CD4-positive, CD25-positive, alpha-beta regulatory T cell (primary cell): ENCODE data around the gene DIRAS2. TPM values are rescaled to one million over a fixed set of nuclear protein-coding genes. Genes with fewer than 3 reads are reported as not detected.
"Not testable (repeated sequence)": the region's sequence is repeated elsewhere in the genome, so short reads cannot be mapped to it uniquely, and the experiment has no call there.

ENCODE experiments used
- ATAC-seq, 2 donors: fragments of 150-1000 bp; cut with Tn5 transposase; one replicate each; pipeline ENCODE4 v1.10.0; 2021; ENCODE audit warnings: low read depth in 2 of 2, moderate number of reproducible peaks in 2 of 2, moderate library complexity in 1 of 2
- DNase-seq, 3 donors: peaks; one replicate each; pipeline versions ENCODE4 v3.0.0 to v3.0.0-alpha.2; 2012 to 2022; ENCODE audit warnings: mixed read lengths in 1 of 3
- H3K27ac ChIP-seq: one replicate; pipeline ENCODE4 v1.7.0; 2013; ENCODE audit warnings: mild to moderate bottlenecking, low read length; ENCODE audit not compliant: insufficient read depth, poor library complexity, severe bottlenecking
- H3K27me3 ChIP-seq: one replicate; pipeline ENCODE4 v1.7.0; 2013; ENCODE audit warnings: low read length; ENCODE audit not compliant: control insufficient read depth, insufficient read depth
- H3K36me3 ChIP-seq: one replicate; pipeline ENCODE4 v1.7.0; 2013; ENCODE audit warnings: mild to moderate bottlenecking, low read length, moderate library complexity; ENCODE audit not compliant: control insufficient read depth, insufficient read depth
- H3K4me1 ChIP-seq: 2 replicates; pipeline ENCODE4 v1.7.0; 2013; ENCODE audit warnings: mild to moderate bottlenecking, low read length; ENCODE audit not compliant: insufficient read depth, control insufficient read depth, poor library complexity, severe bottlenecking
- H3K4me3 ChIP-seq: one replicate; pipeline ENCODE4 v1.7.0; 2013; ENCODE audit warnings: low read depth, mild to moderate bottlenecking, low read length, moderate library complexity
- H3K9me3 ChIP-seq, 2 experiments: 1 replicate in 1 of 2; 2 replicates in 1 of 2; pipeline ENCODE4 v1.7.0; 2013; ENCODE audit warnings: low read length in 2 of 2, mild to moderate bottlenecking in 1 of 2, moderate library complexity in 1 of 2; ENCODE audit not compliant: control insufficient read depth in 2 of 2
- H3K27ac Mint-ChIP-seq, 3 donors: one replicate each; pipeline ENCODE4 v1.8.0; 2020 to 2022; ENCODE audit warnings: mild to moderate bottlenecking in 3 of 3, mixed read lengths in 3 of 3, moderate library complexity in 2 of 3
- H3K27me3 Mint-ChIP-seq: one replicate; pipeline ENCODE4 v1.8.0; 2022; ENCODE audit warnings: mild to moderate bottlenecking, mixed read lengths
- H3K36me3 Mint-ChIP-seq: one replicate; pipeline ENCODE4 v1.8.0; 2020; ENCODE audit warnings: mixed read lengths
- H3K4me1 Mint-ChIP-seq, 4 donors: one replicate each; pipeline ENCODE4 v1.8.0; 2020 to 2022; ENCODE audit warnings: mixed read lengths in 4 of 4, mild to moderate bottlenecking in 1 of 4
- H3K4me3 Mint-ChIP-seq, 4 donors: one replicate each; pipeline ENCODE4 v1.8.0; 2020 to 2022; ENCODE audit warnings: mild to moderate bottlenecking in 4 of 4, mixed read lengths in 4 of 4, moderate library complexity in 3 of 4
- H3K9me3 Mint-ChIP-seq, 7 donors: one replicate each; pipeline ENCODE4 v1.8.0; 2020 to 2022; ENCODE audit warnings: mixed read lengths in 7 of 7, mild to moderate bottlenecking in 3 of 7, moderate library complexity in 2 of 7
- polyA plus RNA-seq, 4 donors: library from polyadenylated mRNA; unstranded; fragments of 300-500 nt; fragmentation: Illumina TruSeq; gene quantifications; one replicate each; pipeline ENCODE4 v1.2.3, GENCODE V29; 2021
- total RNA-seq: library from RNA; stranded (reverse); gene quantifications from one replicate; pipeline ENCODE4 v1.2.3, GENCODE V29; 2022

Gene DIRAS2
- total and polyA plus RNA-seq, 5 donors from 2014 or later = not detected

DNA sequence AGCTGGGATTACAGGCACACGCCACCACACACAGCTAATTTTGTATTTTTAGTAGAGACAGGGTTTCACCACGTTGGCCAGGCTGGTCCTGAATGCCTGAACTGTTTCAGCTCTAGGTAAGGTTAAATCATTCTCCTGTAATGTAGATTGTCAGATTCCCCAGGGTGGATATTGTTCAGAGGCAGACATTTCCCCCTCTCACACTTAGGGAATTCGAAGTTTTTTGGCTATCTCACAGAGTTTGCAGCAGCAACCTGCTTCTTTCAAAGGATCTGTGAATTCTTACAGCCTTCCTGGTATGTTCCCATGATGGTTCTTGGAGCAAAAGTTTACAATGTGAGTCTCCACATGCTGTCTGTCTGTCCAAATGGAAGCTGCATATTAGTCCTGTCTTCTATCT, 15.6 kb upstream of the DIRAS2 start:
- DNase-seq = no peak
- Histone ChIP-seq H3K4me1 (no peaks in the 10 kb centered on the region), H3K27me3 (no peaks in the 10 kb centered on the region), H3K9me3 (no peaks in the 10 kb centered on the region), H3K27ac (no peak overlapping the region), H3K4me3 (no peak overlapping the region), H3K36me3 (no peaks in the 10 kb centered on the region)
- ATAC-seq = no peak
- peak overlapping the region in 1 of 4 donors; percentile 5 for H3K4me3 Mint-ChIP-seq
- no peak overlapping the region for H3K27ac Mint-ChIP-seq
- H3K27me3 Mint-ChIP-seq = peaks cover 9% of the 10 kb centered on the region
- peaks cover 0 to 4% (median 1%) of the 10 kb centered on the region in 7 donors for H3K9me3 Mint-ChIP-seq
- H3K4me1 Mint-ChIP-seq = no peaks in the 10 kb centered on the region
- H3K36me3 Mint-ChIP-seq = no peaks in the 10 kb centered on the region

DNA sequence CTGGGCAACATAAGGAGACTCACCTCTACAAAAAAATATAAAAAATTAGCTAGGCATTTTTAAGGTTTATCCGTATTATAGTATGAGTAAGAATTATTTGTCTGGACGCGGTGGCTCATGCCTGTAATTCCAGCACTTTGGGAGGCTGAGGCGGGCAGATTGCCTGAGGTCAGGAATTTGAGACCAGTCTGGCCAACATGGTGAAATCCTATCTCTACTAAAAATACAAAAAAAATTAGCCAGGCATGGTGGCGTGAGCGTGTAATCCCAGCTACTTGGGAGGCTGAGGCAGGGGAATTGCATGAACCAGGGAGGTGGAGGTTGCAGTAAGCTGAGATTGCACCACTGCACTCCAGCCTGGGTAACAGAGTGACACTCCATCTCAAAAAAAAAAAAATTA, 14.3 kb upstream of the DIRAS2 start:
- not testable (repeated sequence) for H3K36me3 Mint-ChIP-seq, H3K36me3 ChIP-seq, H3K4me1 Mint-ChIP-seq, H3K4me3 ChIP-seq, H3K27ac ChIP-seq, H3K4me3 Mint-ChIP-seq, H3K27me3 ChIP-seq, DNase-seq, H3K9me3 Mint-ChIP-seq, H3K4me1 ChIP-seq, H3K27me3 Mint-ChIP-seq, ATAC-seq, H3K27ac Mint-ChIP-seq, H3K9me3 ChIP-seq

DNA sequence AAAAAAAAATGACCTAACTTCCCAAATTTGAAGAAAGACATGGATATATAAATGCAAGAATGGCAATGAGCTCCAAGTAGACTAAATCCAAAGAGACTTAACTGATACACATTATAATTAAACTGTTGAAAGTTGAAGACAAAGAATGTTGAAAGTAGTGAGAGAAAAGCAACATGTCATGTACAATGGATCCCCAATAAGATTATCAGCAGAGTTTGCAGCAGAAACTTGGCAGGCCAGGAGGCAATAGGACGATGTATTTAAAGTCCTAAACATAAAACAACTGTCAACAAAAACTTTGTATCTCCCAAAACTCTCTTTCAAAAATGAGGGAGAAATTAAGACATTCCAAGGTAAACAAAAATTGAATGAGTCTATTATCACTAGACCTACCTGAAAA, 8.6 kb upstream of the DIRAS2 start:
- DNase-seq (no peak), ATAC-seq (no peak)
- H3K27ac Mint-ChIP-seq = no peak overlapping the region
- H3K36me3 Mint-ChIP-seq = no peaks in the 10 kb centered on the region
- peaks cover 6% of the 10 kb centered on the region for H3K27me3 Mint-ChIP-seq
- Histone ChIP-seq H3K9me3 (peaks cover 9 to 10% of the 10 kb centered on the region in 2 experiments), H3K36me3 (no peaks in the 10 kb centered on the region), H3K4me1 (no peaks in the 10 kb centered on the region), H3K4me3 (no peak overlapping the region), H3K27ac (no peak overlapping the region), H3K27me3 (no peaks in the 10 kb centered on the region)
- H3K9me3 Mint-ChIP-seq = peaks cover 0 to 16% (median 9%) of the 10 kb centered on the region in 7 donors
- no peaks in the 10 kb centered on the region for H3K4me1 Mint-ChIP-seq
- H3K4me3 Mint-ChIP-seq = no peak overlapping the region

DNA sequence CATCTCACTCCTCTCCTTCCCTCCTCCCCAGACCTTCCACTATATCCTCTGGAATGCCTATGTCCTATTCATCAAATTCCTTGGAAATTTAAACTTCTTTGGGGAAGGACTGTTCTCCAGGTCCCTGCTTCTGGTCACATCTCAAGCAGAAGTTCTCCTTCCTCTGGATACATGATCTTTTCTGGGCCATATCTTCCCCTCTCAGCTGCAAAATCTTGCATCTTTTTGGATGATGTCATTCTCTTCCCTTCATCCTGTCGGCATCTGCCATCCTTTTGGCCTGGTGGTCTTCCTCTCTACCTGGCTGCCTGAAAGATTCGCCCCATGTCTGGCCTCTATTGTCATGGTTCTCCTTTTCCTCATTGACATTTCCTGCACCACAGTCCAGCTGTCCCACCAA, 5.2 kb upstream of the DIRAS2 start:
- no peak for DNase-seq
- H3K4me1 Mint-ChIP-seq = peaks cover 0 to 2% (median 0%) of the 10 kb centered on the region in 4 donors
- H3K4me3 ChIP-seq = no peak overlapping the region
- no peaks in the 10 kb centered on the region for H3K36me3 Mint-ChIP-seq
- H3K9me3 Mint-ChIP-seq = peaks cover 0 to 16% (median 9%) of the 10 kb centered on the region in 7 donors
- no peak for ATAC-seq
- H3K27me3 Mint-ChIP-seq = peaks cover 28% of the 10 kb centered on the region
- peak overlapping the region in 1 of 3 donors; percentile 35 for H3K27ac Mint-ChIP-seq
- no peaks in the 10 kb centered on the region for H3K4me1 ChIP-seq
- no peak overlapping the region for H3K27ac ChIP-seq
- H3K9me3 ChIP-seq = peaks cover 9 to 10% of the 10 kb centered on the region in 2 experiments
- no peaks in the 10 kb centered on the region for H3K36me3 ChIP-seq
- no peak overlapping the region for H3K4me3 Mint-ChIP-seq
- peaks cover 12% of the 10 kb centered on the region for H3K27me3 ChIP-seq

DNA sequence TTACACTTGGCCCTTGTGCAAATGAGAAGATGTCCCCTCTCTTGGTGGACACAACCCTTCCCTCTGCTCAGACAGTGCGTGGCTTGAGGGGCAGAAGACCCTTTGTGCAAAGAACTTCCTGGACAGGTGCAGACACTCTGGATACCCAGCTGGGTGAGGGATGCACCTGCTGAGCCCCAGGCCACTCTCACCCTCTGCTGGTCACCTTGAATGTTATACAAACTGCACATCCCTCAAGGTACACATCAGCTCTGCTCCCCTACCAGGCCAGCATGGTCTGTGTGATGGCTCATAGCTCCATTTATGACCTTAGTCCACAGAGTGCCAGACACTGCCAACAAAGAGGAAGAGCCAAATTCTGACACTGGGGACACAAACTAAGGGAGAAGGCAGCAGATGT, 3.1 kb upstream of the DIRAS2 start:
- peaks cover 45% of the 10 kb centered on the region for H3K27me3 Mint-ChIP-seq
- DNase-seq (no peak), ATAC-seq (no peak)
- H3K27ac ChIP-seq = no peak overlapping the region
- peaks cover 4 to 10% of the 10 kb centered on the region in 2 experiments for H3K9me3 ChIP-seq
- peaks cover 0 to 8% (median 7%) of the 10 kb centered on the region in 7 donors for H3K9me3 Mint-ChIP-seq
- H3K4me1 ChIP-seq = no peaks in the 10 kb centered on the region
- H3K27ac Mint-ChIP-seq = no peak overlapping the region
- peaks cover 28% of the 10 kb centered on the region for H3K27me3 ChIP-seq
- peaks cover 0 to 9% (median 0%) of the 10 kb centered on the region in 4 donors for H3K4me1 Mint-ChIP-seq
- no peaks in the 10 kb centered on the region for H3K36me3 ChIP-seq
- no peaks in the 10 kb centered on the region for H3K36me3 Mint-ChIP-seq
- H3K4me3 ChIP-seq = no peak overlapping the region
- no peak overlapping the region for H3K4me3 Mint-ChIP-seq

DNA sequence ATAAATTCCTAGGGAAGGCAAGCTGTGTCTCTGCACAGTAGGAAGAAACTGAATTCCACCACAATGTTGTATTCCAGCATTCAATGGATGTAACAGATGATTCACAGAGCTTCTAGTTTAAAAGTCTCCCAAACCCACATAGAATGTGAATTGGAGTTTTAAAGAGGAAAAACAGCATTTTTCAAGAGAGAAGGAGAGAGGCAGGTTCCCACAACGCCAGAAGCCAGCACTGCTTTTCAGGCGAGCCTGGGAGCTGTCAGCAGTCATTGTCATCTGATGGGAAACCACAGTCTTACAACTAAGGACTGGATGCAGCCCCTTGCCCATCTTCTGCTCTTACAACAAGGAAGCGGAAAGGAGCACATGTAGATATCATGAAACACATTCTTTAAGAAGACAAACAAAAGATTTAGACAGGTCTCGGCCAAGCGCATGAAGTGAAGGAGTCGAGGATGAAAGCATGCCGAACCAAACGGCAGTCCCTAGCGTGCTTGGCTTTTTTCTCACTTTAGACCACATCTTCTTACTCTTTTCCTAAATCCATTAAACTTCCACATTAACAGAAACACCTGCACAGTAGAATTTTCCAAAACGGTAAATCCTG, 638 bp downstream of the DIRAS2 start:
- no peaks in the 10 kb centered on the region for H3K4me1 ChIP-seq
- H3K27me3 Mint-ChIP-seq = peaks cover 64% of the 10 kb centered on the region
- no peak for ATAC-seq

DNA sequence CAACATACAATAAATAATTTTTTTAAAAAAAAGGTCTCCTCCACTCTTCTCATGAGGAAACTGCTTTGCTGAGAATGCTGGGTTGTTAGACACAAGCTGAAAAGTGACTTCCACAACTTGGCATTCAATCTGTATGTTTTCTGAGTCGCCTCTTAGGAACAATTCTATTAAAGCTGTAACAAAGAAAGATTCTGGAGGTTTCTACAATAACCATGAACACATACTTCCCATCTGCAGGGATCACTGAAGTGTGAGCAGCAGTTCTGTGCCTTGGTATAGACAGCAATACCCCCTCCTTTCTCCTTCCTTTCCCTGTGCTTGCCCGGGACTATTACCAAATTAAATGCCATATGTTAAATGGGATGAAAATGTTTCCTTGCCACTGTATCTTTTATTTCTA, 1.5 kb downstream of the DIRAS2 start:
- no peak for DNase-seq
- H3K4me1 Mint-ChIP-seq = peaks cover 0 to 9% (median 0%) of the 10 kb centered on the region in 4 donors
- H3K36me3 Mint-ChIP-seq = no peaks in the 10 kb centered on the region
- H3K4me3 Mint-ChIP-seq = no peak overlapping the region
- Histone ChIP-seq H3K36me3 (no peaks in the 10 kb centered on the region), H3K27ac (no peak overlapping the region), H3K9me3 (no peaks in the 10 kb centered on the region), H3K27me3 (peaks cover 30% of the 10 kb centered on the region), H3K4me1 (no peaks in the 10 kb centered on the region), H3K4me3 (no peak overlapping the region)
- peaks cover 0 to 4% (median 0%) of the 10 kb centered on the region in 7 donors for H3K9me3 Mint-ChIP-seq
- H3K27me3 Mint-ChIP-seq = peaks cover 64% of the 10 kb centered on the region
- ATAC-seq = no peak
- no peak overlapping the region for H3K27ac Mint-ChIP-seq

More for the DNA sequence above, 638 bp downstream of the DIRAS2 start:
- no peak overlapping the region for H3K27ac ChIP-seq
- H3K36me3 ChIP-seq = no peaks in the 10 kb centered on the region
- DNase-seq = no peak
- H3K27ac Mint-ChIP-seq = no peak overlapping the region
- H3K4me3 ChIP-seq = no peak overlapping the region
- H3K27me3 ChIP-seq = peaks cover 30% of the 10 kb centered on the region
- peaks cover 0 to 4% (median 0%) of the 10 kb centered on the region in 7 donors for H3K9me3 Mint-ChIP-seq
- H3K4me1 Mint-ChIP-seq = peaks cover 0 to 9% (median 0%) of the 10 kb centered on the region in 4 donors
- H3K4me3 Mint-ChIP-seq = peak overlapping the region in 1 of 4 donors; percentile 2
- H3K36me3 Mint-ChIP-seq = no peaks in the 10 kb centered on the region
- H3K9me3 ChIP-seq = no peaks in the 10 kb centered on the region

DNA sequence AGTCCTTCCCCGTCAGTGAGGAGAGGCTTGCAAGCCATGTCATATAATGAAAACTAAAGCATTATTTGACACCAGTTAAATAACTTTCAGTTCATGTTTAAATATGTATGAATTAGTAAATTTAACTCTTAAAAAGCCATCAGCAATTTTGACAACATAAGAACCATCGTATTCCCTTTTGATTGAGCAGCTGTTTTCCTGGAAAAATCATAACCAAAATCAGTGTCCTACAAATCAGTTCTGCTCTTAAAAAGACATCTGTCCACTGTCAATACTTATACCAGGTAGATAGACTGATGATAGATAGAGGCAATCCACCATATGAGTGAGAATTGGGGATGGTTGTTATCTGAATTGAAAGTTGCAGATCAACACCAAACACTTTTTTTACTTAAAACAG, 2.3 kb downstream of the DIRAS2 start:
- Mint-ChIP-seq H3K27ac (no peak overlapping the region), H3K9me3 (peaks cover 0 to 3% (median 0%) of the 10 kb centered on the region in 7 donors), H3K4me1 (peaks cover 0 to 9% (median 0%) of the 10 kb centered on the region in 4 donors), H3K27me3 (peaks cover 58% of the 10 kb centered on the region), H3K4me3 (no peak overlapping the region), H3K36me3 (no peaks in the 10 kb centered on the region)
- no peak overlapping the region for H3K4me3 ChIP-seq
- peaks cover 29% of the 10 kb centered on the region for H3K27me3 ChIP-seq
- no peaks in the 10 kb centered on the region for H3K4me1 ChIP-seq
- no peak overlapping the region for H3K27ac ChIP-seq
- H3K9me3 ChIP-seq = no peaks in the 10 kb centered on the region
- no peaks in the 10 kb centered on the region for H3K36me3 ChIP-seq
- no peak for DNase-seq
- no peak for ATAC-seq
